ENCODE results near the gene CGB7. TPM values are rescaled to one million over a fixed set of nuclear protein-coding genes. Genes with fewer than 3 reads are reported as not detected.

The CGB7 gene
- total and polyA plus RNA-seq, 4 experiments from 2014 or later, result not detected

DNA sequence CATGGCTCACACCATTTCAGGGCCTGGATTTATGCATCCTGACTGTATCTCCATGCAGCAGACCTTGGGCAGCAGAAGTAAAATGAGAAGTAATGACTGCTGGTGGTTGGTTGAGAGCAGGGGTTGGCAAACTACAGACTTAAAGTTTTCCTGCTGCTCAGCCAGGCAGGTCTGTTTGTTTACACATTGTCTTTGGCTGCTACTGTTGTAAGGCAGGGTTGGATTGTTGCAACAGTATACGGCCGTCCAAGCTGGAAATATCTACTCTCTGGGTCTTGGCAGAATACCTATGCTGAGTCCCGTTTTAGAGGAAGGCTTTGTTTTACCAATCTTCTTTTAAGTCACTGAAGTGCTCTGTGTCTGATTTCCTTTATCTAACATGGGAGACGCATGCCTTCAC is 41.2 kb upstream of the CGB7 start:
- H3K36me3 ChIP-seq (ENCODE audit: insufficient read depth, low read length), result peaks cover 80% of the 10 kb centered on the region
- Mint-ChIP-seq H3K27me3 (no peaks in the 10 kb centered on the region), H3K9me3 (no peaks in the 10 kb centered on the region), H3K27ac (peak overlapping the region in 1 of 7 donors; percentile 62), H3K4me3 (peak overlapping the region in 1 of 8 donors; percentile 45), H3K4me1 (peaks cover 0 to 12% (median 9%) of the 10 kb centered on the region in 4 donors), H3K36me3 (peaks cover 36 to 72% of the 10 kb centered on the region in 2 donors)
- POLR2A ChIA-PET (ENCODE audit: partially characterized antibody), result interaction anchor here (1.4 to 1.7 kb wide), 2 partner anchors 15 to 48 kb away, joined by 7 to 9 read pairs; partner anchors contain the start of gene LIN7B
- intact Hi-C loops (cut with micrococcal nuclease), result loop anchor here (2.0 kb wide), 1 partner anchor 100 kb away; no protein-coding TSS in a partner anchor
- H3K27me3 ChIP-seq (ENCODE audit: insufficient read depth, low read length), result no peaks in the 10 kb centered on the region
- no peaks in the 10 kb centered on the region for H3K4me1 ChIP-seq (ENCODE audit: insufficient read depth, low read length)
- no peak overlapping the region for H3K4me3 ChIP-seq (ENCODE audit: low read length in 2 of 2)
- H3K27ac ChIP-seq (ENCODE audit: low read depth, low read length), result no peak overlapping the region
- CTCF ChIA-PET (ENCODE audit: partially characterized antibody), result interaction anchor here (1.0 to 5.9 kb wide), 14 partner anchors 8 to 202 kb away, joined by 3 to 83 read pairs (median 6); partner anchors contain the start of gene LIN7B
- H3K9me3 ChIP-seq (ENCODE audit: control insufficient read depth in 1 of 2, low read length in 2 of 2), result no peaks in the 10 kb centered on the region
- no peak for DNase-seq

DNA sequence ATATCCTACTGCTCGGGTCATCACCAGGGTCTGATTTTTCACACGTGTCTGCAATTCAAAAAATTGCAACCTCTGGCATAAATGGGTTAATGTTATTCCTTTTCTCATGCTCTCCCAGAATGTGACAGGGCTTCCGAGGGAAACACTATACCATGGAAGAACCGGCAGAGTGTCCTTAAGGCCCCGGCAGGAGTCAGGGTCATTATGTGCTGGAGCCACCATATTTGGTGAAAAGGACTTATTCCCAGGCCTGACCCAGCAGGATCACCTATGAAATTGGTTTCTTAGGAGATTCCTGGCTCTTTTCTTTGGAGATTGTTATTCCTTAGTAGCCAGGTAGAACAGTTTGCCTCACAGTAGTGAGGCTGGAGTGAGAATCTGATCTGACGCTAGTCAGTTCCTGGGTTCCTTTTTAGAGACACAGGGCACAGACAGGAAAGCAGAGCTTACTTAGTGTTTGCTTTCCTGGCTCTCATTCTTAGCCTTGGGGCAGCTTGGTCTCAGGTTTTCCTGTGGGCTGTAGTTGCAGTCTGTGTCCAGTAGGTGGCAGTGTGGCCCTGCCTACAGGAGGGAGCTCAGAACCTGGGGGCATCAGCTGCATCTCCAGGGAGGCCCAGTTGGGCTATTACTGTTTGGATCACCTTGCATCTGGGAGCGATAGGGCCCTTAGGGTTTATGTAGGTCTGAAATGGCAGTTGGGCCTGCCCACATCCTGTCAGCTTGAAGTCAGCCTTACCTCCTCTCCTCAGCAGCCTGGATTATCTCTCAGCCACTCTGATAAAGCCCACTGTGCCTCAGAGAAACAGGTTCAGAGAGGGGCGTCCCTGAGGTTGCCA is 40.1 kb upstream of the CGB7 start:
- Histone ChIP-seq H3K9me3 (ENCODE audit: control insufficient read depth in 1 of 2, low read length in 2 of 2) (no peaks in the 10 kb centered on the region), H3K4me1 (ENCODE audit: insufficient read depth, low read length) (no peaks in the 10 kb centered on the region), H3K27ac (ENCODE audit: low read depth, low read length) (no peak overlapping the region), H3K4me3 (ENCODE audit: low read length in 2 of 2) (no peak overlapping the region), H3K27me3 (ENCODE audit: insufficient read depth, low read length) (no peaks in the 10 kb centered on the region), H3K36me3 (ENCODE audit: insufficient read depth, low read length) (peaks cover 77% of the 10 kb centered on the region)
- Mint-ChIP-seq H3K9me3 (no peaks in the 10 kb centered on the region), H3K4me1 (peaks cover 0 to 12% (median 9%) of the 10 kb centered on the region in 4 donors), H3K4me3 (no peak overlapping the region), H3K36me3 (peaks cover 36 to 75% of the 10 kb centered on the region in 2 donors), H3K27ac (peak overlapping the region in 2 of 7 donors; percentile 4 to 35), H3K27me3 (no peaks in the 10 kb centered on the region)
- DNase-seq, result peak; percentile 71 to 77 (median 76)
- ChIA-PET CTCF (ENCODE audit: partially characterized antibody) (interaction anchor here (0.6 to 5.9 kb wide), 35 partner anchors 9 to 276 kb away, joined by 3 to 83 read pairs (median 4); partner anchors contain the start of genes GYS1, LIN7B and RUVBL2), POLR2A (ENCODE audit: partially characterized antibody) (interaction anchor here (0.6 to 1.7 kb wide), 12 partner anchors 12 to 582 kb away, joined by 3 to 9 read pairs (median 3); partner anchors contain the start of genes LIN7B and PRMT1)
- intact Hi-C loops (cut with micrococcal nuclease), result loop anchor here (1.0 to 2.0 kb wide), 3 partner anchors 49 to 111 kb away; no protein-coding TSS in a partner anchor

- CTCF ChIA-PET (ENCODE audit: partially characterized antibody), result interaction anchor here (0.7 to 5.9 kb wide), 4 partner anchors 11 to 52 kb away, joined by 4 to 83 read pairs (median 12); partner anchors contain the start of gene LIN7B
- Mint-ChIP-seq H3K4me3 (no peak overlapping the region), H3K27me3 (no peaks in the 10 kb centered on the region), H3K9me3 (no peaks in the 10 kb centered on the region), H3K4me1 (peaks cover 10 to 33% (median 22%) of the 10 kb centered on the region in 4 donors), H3K27ac (peak overlapping the region in 1 of 7 donors; percentile 30), H3K36me3 (peaks cover 40 to 74% of the 10 kb centered on the region in 2 donors)
- no peaks in the 10 kb centered on the region for H3K27me3 ChIP-seq (ENCODE audit: insufficient read depth, low read length)
- H3K27ac ChIP-seq (ENCODE audit: low read depth, low read length), result no peak overlapping the region
- POLR2A ChIA-PET (ENCODE audit: partially characterized antibody), result interaction anchor here (0.9 kb wide), 1 partner anchor 8 kb away, joined by 4 read pairs; no protein-coding TSS in a partner anchor
- H3K9me3 ChIP-seq (ENCODE audit: control insufficient read depth in 1 of 2, low read length in 2 of 2), result no peaks in the 10 kb centered on the region
- intact Hi-C loops (cut with micrococcal nuclease), result no loop called here
- no peak for DNase-seq
- H3K4me1 ChIP-seq (ENCODE audit: insufficient read depth, low read length), result no peaks in the 10 kb centered on the region
- no peak overlapping the region for H3K4me3 ChIP-seq (ENCODE audit: low read length in 2 of 2)
- peaks cover 83% of the 10 kb centered on the region for H3K36me3 ChIP-seq (ENCODE audit: insufficient read depth, low read length)
Observed at GRCh38 chr19:49094505-49095482, 37.2 kb upstream of the CGB7 start.

DNA sequence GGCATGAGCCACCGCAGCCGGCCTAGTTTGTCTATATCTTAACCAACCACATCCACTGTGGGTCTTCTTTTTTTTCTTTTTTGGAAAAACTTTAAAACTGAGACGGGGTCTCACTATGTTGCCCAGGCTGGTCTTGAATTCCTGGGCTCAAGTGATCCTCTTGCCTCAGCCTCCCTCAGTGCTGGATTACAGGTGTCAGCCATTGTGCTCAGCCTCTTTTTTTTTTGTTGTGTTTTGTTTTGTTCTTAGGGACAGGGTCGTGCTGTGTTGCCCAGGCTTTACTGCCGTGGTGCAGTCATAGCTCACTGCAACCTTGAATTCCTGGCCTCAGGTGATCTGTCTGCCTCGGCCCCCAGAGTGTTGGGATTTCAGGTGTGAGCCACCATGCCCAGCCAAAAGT is 35.1 kb upstream of the CGB7 start:
- no peaks in the 10 kb centered on the region for H3K27me3 ChIP-seq (ENCODE audit: insufficient read depth, low read length)
- Mint-ChIP-seq H3K27ac (no peak overlapping the region), H3K27me3 (no peaks in the 10 kb centered on the region), H3K4me1 (peaks cover 13 to 47% (median 26%) of the 10 kb centered on the region in 4 donors), H3K9me3 (no peaks in the 10 kb centered on the region), H3K36me3 (peaks cover 37 to 67% of the 10 kb centered on the region in 2 donors), H3K4me3 (no peak overlapping the region)
- peaks cover 66% of the 10 kb centered on the region for H3K36me3 ChIP-seq (ENCODE audit: insufficient read depth, low read length)
- H3K4me1 ChIP-seq (ENCODE audit: insufficient read depth, low read length), result peaks cover 9% of the 10 kb centered on the region
- CTCF ChIA-PET (ENCODE audit: partially characterized antibody), result no interaction called here
- no peak overlapping the region for H3K27ac ChIP-seq (ENCODE audit: low read depth, low read length)
- H3K4me3 ChIP-seq (ENCODE audit: low read length in 2 of 2), result no peak overlapping the region
- H3K9me3 ChIP-seq (ENCODE audit: control insufficient read depth in 1 of 2, low read length in 2 of 2), result no peaks in the 10 kb centered on the region
- no peak for DNase-seq
- intact Hi-C loops (cut with micrococcal nuclease), result no loop called here
- POLR2A ChIA-PET (ENCODE audit: partially characterized antibody), result no interaction called here

DNA sequence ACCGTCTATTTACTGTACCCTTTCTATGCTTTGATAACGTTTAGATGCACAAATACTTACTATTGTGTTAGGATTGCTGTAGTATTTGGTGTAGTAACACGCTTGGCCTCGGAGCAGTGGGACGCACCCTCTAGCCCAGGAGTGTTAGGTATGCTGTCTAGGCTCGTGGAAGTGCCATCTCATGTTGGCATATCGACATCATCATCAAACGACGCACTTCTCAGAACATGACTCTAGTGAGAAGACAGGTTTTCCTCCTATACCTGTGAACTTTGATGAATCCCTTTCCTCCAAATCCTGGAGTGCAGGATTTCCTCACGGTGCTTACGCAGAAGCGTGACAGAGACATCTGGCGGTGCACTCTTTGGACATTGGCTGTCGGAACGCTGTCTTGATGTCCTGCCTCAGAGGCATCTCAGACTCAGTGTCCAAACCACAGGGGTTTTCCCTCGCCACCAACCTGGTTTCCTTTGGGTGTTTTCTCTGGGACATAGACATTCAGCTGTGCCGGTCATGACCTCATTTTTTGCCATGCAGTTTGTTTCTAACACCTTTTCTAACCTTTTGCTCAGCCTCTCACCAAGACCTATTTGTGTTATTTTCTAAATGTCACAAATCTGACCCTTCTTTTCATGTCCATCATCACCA is 34.0 kb upstream of the CGB7 start:
- no peaks in the 10 kb centered on the region for H3K27me3 Mint-ChIP-seq
- H3K4me3 Mint-ChIP-seq, result peak overlapping the region in 1 of 8 donors; percentile 7
- DNase-seq, result no peak
- intact Hi-C loops (cut with micrococcal nuclease), result no loop called here
- no peak overlapping the region for H3K4me3 ChIP-seq (ENCODE audit: low read length in 2 of 2)
- peaks cover 20% of the 10 kb centered on the region for H3K4me1 ChIP-seq (ENCODE audit: insufficient read depth, low read length)
- H3K27ac Mint-ChIP-seq, result peak overlapping the region in 4 of 7 donors; percentile 38 to 80 (median 52)
- peaks cover 21 to 51% (median 30%) of the 10 kb centered on the region in 4 donors for H3K4me1 Mint-ChIP-seq
- H3K27me3 ChIP-seq (ENCODE audit: insufficient read depth, low read length), result no peaks in the 10 kb centered on the region
- H3K36me3 ChIP-seq (ENCODE audit: insufficient read depth, low read length), result peaks cover 56% of the 10 kb centered on the region
- H3K9me3 ChIP-seq (ENCODE audit: control insufficient read depth in 1 of 2, low read length in 2 of 2), result no peaks in the 10 kb centered on the region
- H3K36me3 Mint-ChIP-seq, result peaks cover 40 to 64% of the 10 kb centered on the region in 2 donors
- POLR2A ChIA-PET (ENCODE audit: partially characterized antibody), result no interaction called here
- no peaks in the 10 kb centered on the region for H3K9me3 Mint-ChIP-seq
- CTCF ChIA-PET (ENCODE audit: partially characterized antibody), result no interaction called here
- no peak overlapping the region for H3K27ac ChIP-seq (ENCODE audit: low read depth, low read length)

DNA sequence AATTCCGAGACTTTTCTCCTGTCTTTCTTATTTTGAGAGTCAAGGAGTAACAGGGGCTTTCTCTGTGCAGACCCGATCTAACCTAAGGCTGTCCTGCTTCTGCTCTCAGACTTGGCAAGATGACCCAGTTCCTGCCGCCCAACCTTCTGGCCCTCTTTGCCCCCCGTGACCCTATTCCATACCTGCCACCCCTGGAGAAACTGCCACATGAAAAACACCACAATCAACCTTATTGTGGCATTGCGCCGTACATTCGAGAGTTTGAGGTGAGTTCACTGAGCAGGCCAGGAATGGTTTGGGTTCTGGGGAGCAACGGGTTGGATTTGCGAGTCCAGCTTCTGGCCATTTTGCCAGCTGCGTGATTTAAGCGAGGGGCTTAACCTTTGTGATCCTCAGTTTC is 28.7 kb upstream of the CGB7 start:
- H3K4me3 ChIP-seq (ENCODE audit: low read length in 2 of 2), result peak overlapping the region; percentile 72 to 95
- no peaks in the 10 kb centered on the region for H3K27me3 ChIP-seq (ENCODE audit: insufficient read depth, low read length)
- intact Hi-C loops (cut with micrococcal nuclease), result loop anchor here (5.0 kb wide), 1 partner anchor 41 kb away; no protein-coding TSS in a partner anchor
- ChIA-PET POLR2A (ENCODE audit: partially characterized antibody) (interaction anchor here (0.8 to 1.1 kb wide), 2 partner anchors 9 to 11 kb away, joined by 3 to 4 read pairs; no protein-coding TSS in a partner anchor), CTCF (ENCODE audit: partially characterized antibody) (interaction anchor here (1.0 to 3.9 kb wide), 3 partner anchors 12 to 113 kb away, joined by 3 to 28 read pairs (median 4); no protein-coding TSS in a partner anchor)
- H3K9me3 Mint-ChIP-seq, result peaks cover 0 to 2% (median 0%) of the 10 kb centered on the region in 8 donors
- peaks cover 22 to 43% of the 10 kb centered on the region in 2 donors for H3K36me3 Mint-ChIP-seq
- peaks cover 32% of the 10 kb centered on the region for H3K4me1 ChIP-seq (ENCODE audit: insufficient read depth, low read length)
- DNase-seq, result no peak
- H3K27me3 Mint-ChIP-seq, result peaks cover 0 to 3% of the 10 kb centered on the region in 2 donors
- peaks cover 16% of the 10 kb centered on the region for H3K36me3 ChIP-seq (ENCODE audit: insufficient read depth, low read length)
- peak overlapping the region; percentile 81 for H3K27ac ChIP-seq (ENCODE audit: low read depth, low read length)
- peak overlapping the region; percentile 88 to 98 (median 93) for H3K27ac Mint-ChIP-seq
- no peaks in the 10 kb centered on the region for H3K9me3 ChIP-seq (ENCODE audit: control insufficient read depth in 1 of 2, low read length in 2 of 2)
- H3K4me3 Mint-ChIP-seq, result peak overlapping the region; percentile 82 to 96 (median 94)
- H3K4me1 Mint-ChIP-seq, result peaks cover 23 to 54% (median 38%) of the 10 kb centered on the region in 4 donors

Data from CD4-positive, alpha-beta memory T cell (primary cell).